Heart left ventricle (tissue), 16 donors: Measurements from ENCODE around the gene TRIM5. TPM values are rescaled to one million over a fixed set of nuclear protein-coding genes. Genes with fewer than 3 reads are reported as not detected.

Experiments
- ATAC-seq, 4 donors: fragments of 200-7000 bp; cut with Tn5 transposase; one replicate each; pipeline ENCODE4 v1.9.1; 2020 to 2022; ENCODE audit warnings: moderate library complexity in 4 of 4, mild to moderate bottlenecking in 3 of 4, moderate number of reproducible peaks in 1 of 4
- DNase-seq, 5 donors: peaks; one replicate each; pipeline ENCODE4 v3.0.0-alpha.2; 2020
- H3K27ac ChIP-seq, 12 donors: fragments of 200-600 bp; sonication (generic) in 4 of 12; one replicate each; pipeline versions ENCODE4 v1.5.0 to v1.8.0; 2016 to 2022; ENCODE audit warnings: mild to moderate bottlenecking in 2 of 12
- H3K27me3 ChIP-seq, 9 donors: fragments of 200-600 bp; sonication (generic) in 2 of 9; one replicate each; pipeline versions ENCODE4 v1.5.1 to v1.8.0; 2016 to 2022; ENCODE audit warnings: mild to moderate bottlenecking in 3 of 9
- H3K36me3 ChIP-seq, 9 donors: fragments of 200-600 bp; sonication (generic) in 2 of 9; one replicate each; pipeline versions ENCODE4 v1.5.0 to v1.8.0; 2018 to 2022; ENCODE audit warnings: mild to moderate bottlenecking in 2 of 9
- H3K4me1 ChIP-seq, 12 donors: fragments of 200-600 bp; sonication (generic) in 4 of 12; one replicate each; pipeline versions ENCODE4 v1.5.0 to v1.8.0; 2016 to 2022; ENCODE audit warnings: mild to moderate bottlenecking in 3 of 12
- H3K4me3 ChIP-seq, 12 donors: fragments of 200-600 bp; sonication (generic) in 4 of 12; one replicate each; pipeline versions ENCODE4 v1.5.0 to v1.8.0; 2017 to 2022; ENCODE audit warnings: mild to moderate bottlenecking in 9 of 12, moderate library complexity in 4 of 12
- H3K9me3 ChIP-seq, 12 donors: fragments of 200-600 bp; sonication (generic) in 4 of 12; one replicate each; pipeline versions ENCODE4 v1.5.0 to v1.8.0; 2016 to 2022; ENCODE audit warnings: mild to moderate bottlenecking in 1 of 12
- CTCF ChIP-seq, 12 donors: fragments of 200-600 bp; sonication (generic) in 4 of 12; IDR thresholded peaks; one replicate each; pipeline versions ENCODE4 v1.5.0 to v1.8.0; 2018 to 2022; ENCODE audit warnings: antibody characterized with exemption in 12 of 12, mild to moderate bottlenecking in 5 of 12
- POLR2A ChIP-seq, 2 donors: fragments of 450-650 bp; IDR thresholded peaks; one replicate each; pipeline ENCODE4 v1.6.1; 2017; ENCODE audit warnings: antibody characterized with exemption in 2 of 2, mild to moderate bottlenecking in 2 of 2, moderate library complexity in 2 of 2
- WGBS, 4 donors: extraction: QIAGEN DNeasy Blood & Tissue Kit in 2 of 4; methylation state at CpG; one replicate each; pipeline versions ENCODE4 v1.1.5 to v1.1.7; 2013 to 2018; 5-methylcytosine and 5-hydroxymethylcytosine counted together
- intact Hi-C, 10 donors: fragments of 100-400 bp; cut with DNase I; formaldehyde crosslinking; loops; one replicate each; pipeline versions ENCODE4 v1.11.1 to v1.14.2; 2022
- polyA plus RNA-seq, 2 donors: library from polyadenylated mRNA; stranded (reverse); fragments of 200-250 nt; gene quantifications; one replicate each; pipeline ENCODE4 v1.2.3, GENCODE V29; 2013
- total RNA-seq, 9 donors: library from RNA; depleted of rRNA in 2 of 9; stranded (reverse); fragments of >200 nt in 2 of 9; fragmentation: NEBNext Ultra II Directional in 3 of 9; extraction: Animal tissue kit (Norgen Biotek cat#: 25700) in 3 of 9; gene quantifications; one replicate each; pipeline versions ENCODE4 v1.1.0 to v1.2.4, GENCODE V29; 2016 to 2023
- donor health status: ischemic (EF 13 %, LVEDD 7.1; RV severe dilation, severe dysfunction).
- donor health status: healthy with polysubstance abuse.
- donor health status: DM: no; HTN: yes; CAD: no.
- donor health status: DM: no; HTN: no; CAD: no.
- donor health status: ischemic (EF 25% LVEDD 6.9; RV normal size, moderate dysfunction).
- donor health status: ischemic (EF 25% LVEDD 5.7; RV mildly dilated, moderate dysfunction).
- donor health status: healthy.
- donor health status: DM: yes; HTN: yes; CAD: no.
- donor health status: ischemic (EF 35%, LVEDD 5.7; RV mildly dilated, moderate dysfunction).
- donor health status: nonischemic (EF 11% LVEDD 7.7; RV severe dilation, severe dysfunction).
- donor health status: DM: yes; HTN: yes; CAD: no.
- donor health status: PGD.
- donor health status: ischemic (EF 29% LVEDD 5.4; RV normal size, mild dysfunction).
- donor health status: nonischemic (EF 23%, LVEDD 6.1; RV moderate dilation, normal function).

TRIM5 gene
- total and polyA plus RNA-seq, 11 donors, result 4.7 to 15.9 (median 8.2) TPM

DNA sequence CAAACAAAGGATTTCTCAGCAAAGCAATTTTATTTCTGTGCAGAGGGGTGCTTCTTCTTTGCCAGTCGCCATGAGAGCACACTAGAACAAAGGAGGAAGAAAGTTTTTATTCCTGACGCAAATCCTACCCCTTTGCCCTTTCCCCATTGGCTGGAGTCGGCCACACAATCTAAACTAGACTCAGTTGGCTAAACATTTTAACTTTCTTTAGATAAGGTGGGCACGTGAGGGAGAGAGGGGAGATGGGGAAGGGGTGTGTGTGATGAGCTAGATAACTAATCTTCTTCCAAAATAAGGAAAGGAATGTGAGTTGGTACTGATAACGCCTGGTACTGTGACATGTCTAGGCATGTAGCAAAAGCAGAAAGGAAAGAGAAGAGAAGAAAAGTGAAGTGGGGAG is 5.3 kb upstream of the TRIM5 start:
- TF ChIP-seq POLR2A (IDR thresholded peaks at IDR 0.05) (no peak), CTCF (IDR thresholded peaks at IDR 0.05) (no peak)
- peaks cover 0 to 48% (median 13%) of the 10 kb centered on the region in 12 donors for H3K4me1 ChIP-seq
- intact Hi-C loops, result loop anchor here in 1 of 10 donors (10.0 kb wide), 1 partner anchor 65 kb away; the partner anchor contains the start of gene TRIM34

GRCh38 chr11:5689551-5689983 is 4.7 kb upstream of the TRIM5 start, which contains the start of gene TRIM22:
TRIM22 (plus strand) TSS chr11:5689790; CDS start chr11:5696233, 6,443 bp downstream.
- DNase-seq (peak in 4 of 5 donors; percentile 32 to 46 (median 39)), ATAC-seq (peak; percentile 63 to 73 (median 68))
- Histone ChIP-seq H3K27me3 (no peaks in the 10 kb centered on the region), H3K4me1 (peaks cover 0 to 44% (median 15%) of the 10 kb centered on the region in 12 donors), H3K4me3 (peak within 1 kb of the TSS; percentile 11 to 77 (median 58)), H3K36me3 (peaks cover 0 to 14% (median 0%) of the 10 kb centered on the region in 9 donors), H3K27ac (peak within 1 kb of the TSS; percentile 77 to 99 (median 88)), H3K9me3 (no peaks in the 10 kb centered on the region)
- WGBS, 4 donors, result 26 to 44% (median 39%) methylated on average over 2 of the region's 2 CpGs
- intact Hi-C loops, result loop anchor here in 4 of 10 donors (5.0 to 10.0 kb wide), 3 partner anchors 62 to 67 kb away; partner anchors contain the start of gene TRIM34 (in 3 of the 4)
- TF ChIP-seq CTCF (IDR thresholded peaks at IDR 0.05), result no peak
- TF ChIP-seq POLR2A (IDR thresholded peaks at IDR 0.05), result peak in 1 of 2 donors; percentile 18

More for the DNA sequence above, 5.3 kb upstream of the TRIM5 start:
- 23 to 33% (median 28%) methylated on average over 5 of the region's 5 CpGs for WGBS, 4 donors
- no peaks in the 10 kb centered on the region for H3K9me3 ChIP-seq
- DNase-seq (peak in 2 of 5 donors; percentile 27 to 48), ATAC-seq (peak; percentile 62 to 76 (median 72))
- peaks cover 0 to 19% (median 0%) of the 10 kb centered on the region in 9 donors for H3K36me3 ChIP-seq
- no peaks in the 10 kb centered on the region for H3K27me3 ChIP-seq
- peak overlapping the region; percentile 11 to 77 (median 58) for H3K4me3 ChIP-seq
- H3K27ac ChIP-seq, result peak overlapping the region; percentile 77 to 99 (median 88)

DNA sequence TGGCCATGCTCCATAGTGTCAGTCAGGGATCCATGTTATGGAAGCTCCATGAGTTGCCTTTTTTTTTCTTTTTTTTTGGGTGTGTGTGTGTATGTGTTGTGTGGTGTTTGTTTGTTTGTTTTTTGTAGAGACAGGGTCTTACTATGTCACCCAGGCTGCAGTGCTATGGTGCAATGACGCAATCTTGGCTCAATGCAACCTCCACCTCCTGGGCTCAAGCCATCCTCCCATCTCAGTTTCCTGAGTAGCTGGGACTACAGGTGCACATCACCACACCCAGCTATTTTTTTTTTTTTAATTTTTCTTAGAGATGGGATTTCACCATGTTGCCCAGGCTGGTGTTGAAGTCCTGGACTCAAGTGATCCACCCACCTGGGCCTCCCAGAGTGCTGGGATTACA is 3.6 kb upstream of the TRIM5 start:
- Histone ChIP-seq H3K4me3 (no peak overlapping the region), H3K36me3 (peaks cover 0 to 4% (median 0%) of the 10 kb centered on the region in 9 donors), H3K27me3 (no peaks in the 10 kb centered on the region), H3K27ac (peak overlapping the region in 10 of 12 donors; percentile 77 to 99 (median 88)), H3K4me1 (peaks cover 0 to 38% (median 19%) of the 10 kb centered on the region in 12 donors), H3K9me3 (no peaks in the 10 kb centered on the region)
- DNase-seq (no peak), ATAC-seq (no peak)
- intact Hi-C loops, result loop anchor here in 4 of 10 donors (5.0 to 10.0 kb wide), 3 partner anchors 61 to 66 kb away; partner anchors contain the start of gene TRIM34 (in 3 of the 4)
- no peak for TF ChIP-seq POLR2A (IDR thresholded peaks at IDR 0.05)
- TF ChIP-seq CTCF (IDR thresholded peaks at IDR 0.05), result no peak
- WGBS, 4 donors, result 93 to 100% (median 97%) methylated on average over 1 of the region's 1 CpG

GRCh38 chr11:5686426-5686825 is 1.6 kb upstream of the TRIM5 start:
- no peaks in the 10 kb centered on the region for H3K36me3 ChIP-seq
- DNase-seq (no peak), ATAC-seq (no peak)
- H3K4me1 ChIP-seq, result peaks cover 0 to 31% (median 17%) of the 10 kb centered on the region in 12 donors
- no peaks in the 10 kb centered on the region for H3K27me3 ChIP-seq
- H3K9me3 ChIP-seq, result no peaks in the 10 kb centered on the region
- H3K27ac ChIP-seq, result no peak overlapping the region
- H3K4me3 ChIP-seq, result no peak overlapping the region
- TF ChIP-seq CTCF (IDR thresholded peaks at IDR 0.05) (no peak), POLR2A (IDR thresholded peaks at IDR 0.05) (no peak)
- 94 to 99% (median 98%) methylated on average over 4 of the region's 4 CpGs for WGBS, 4 donors
- intact Hi-C loops, result loop anchor here in 4 of 10 donors (5.0 to 10.0 kb wide), 3 partner anchors 59 to 64 kb away; partner anchors contain the start of gene TRIM34 (in 3 of the 4)
